HG03354 (cell line): Measurements from ENCODE around the gene GPC3.

Experiments used
- ATAC-seq: cut with Tn5 transposase; IDR thresholded peaks from one replicate; pipeline ENCODE4 v1.9.1; 2021; ENCODE audit warnings: mild to moderate bottlenecking; ENCODE audit not compliant: unreplicated experiment, poor library complexity, severe bottlenecking

The GPC3 gene

DNA sequence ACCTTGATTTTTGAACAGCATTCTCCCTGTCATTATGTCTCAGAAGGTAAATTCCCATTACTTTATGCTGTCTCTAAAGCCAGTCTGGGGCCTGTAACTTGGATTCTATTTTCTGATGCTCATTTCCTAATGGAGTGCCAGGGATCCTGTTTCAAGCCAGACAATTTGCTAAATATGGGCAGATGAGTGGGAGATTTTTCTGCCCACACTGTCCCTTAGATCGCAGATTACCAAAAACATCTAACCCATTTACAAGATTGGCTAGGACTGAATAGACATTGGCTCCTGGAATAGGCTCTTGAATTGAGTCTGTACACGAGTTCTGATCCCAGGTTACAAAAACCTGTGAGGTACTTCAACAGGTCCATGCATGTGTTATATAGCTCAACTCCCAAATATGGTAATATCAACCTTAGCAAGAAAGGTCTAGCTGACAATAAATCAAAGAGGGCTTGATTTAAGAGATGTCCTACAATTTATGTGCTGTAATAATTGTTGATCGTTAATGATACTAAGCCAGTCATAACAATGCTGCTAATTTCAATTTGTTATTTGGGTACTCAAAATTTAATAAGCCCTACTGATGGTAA lies 5.7 kb downstream of the GPC3 start:
- no peak for ATAC-seq

DNA sequence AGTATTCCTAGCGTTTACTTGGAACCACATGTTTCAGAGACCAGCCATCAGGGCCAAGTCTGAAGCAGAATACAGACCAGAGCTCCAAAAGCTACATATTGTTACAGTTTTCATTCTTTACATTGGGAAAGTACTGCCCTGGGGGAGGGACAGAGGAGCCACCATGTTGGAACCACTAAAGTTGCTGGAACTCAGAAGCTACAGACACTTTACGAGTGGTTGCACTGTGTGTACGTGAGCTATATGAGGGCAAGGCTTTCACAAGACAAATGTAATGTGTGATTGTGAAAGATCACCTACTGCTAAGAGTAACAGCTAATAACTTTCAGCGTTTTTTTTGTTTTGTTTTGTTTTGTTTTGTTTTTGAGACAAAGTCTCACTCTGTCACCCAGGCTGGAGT lies 11.7 kb downstream of the GPC3 start:
- ATAC-seq, result no peak

DNA sequence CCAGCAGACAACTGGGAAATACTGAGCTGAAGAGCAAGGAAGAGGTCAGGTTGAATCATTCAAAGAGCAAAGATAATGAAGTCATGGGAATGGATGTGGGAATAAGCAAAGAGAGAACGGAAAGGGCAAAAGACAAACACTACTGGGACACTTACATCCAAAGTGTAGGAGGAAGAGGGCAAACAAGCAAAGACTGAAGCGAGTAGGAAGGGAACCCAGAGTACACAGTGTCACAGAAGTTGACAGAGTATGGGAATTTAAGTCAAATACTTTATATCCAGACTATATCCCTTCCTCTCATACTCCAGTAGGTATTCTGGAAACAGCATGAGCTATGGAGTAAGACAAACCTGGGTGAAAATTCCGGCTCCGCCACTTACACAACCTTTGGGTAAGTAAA lies 12.5 kb downstream of the GPC3 start:
- no peak for ATAC-seq

DNA sequence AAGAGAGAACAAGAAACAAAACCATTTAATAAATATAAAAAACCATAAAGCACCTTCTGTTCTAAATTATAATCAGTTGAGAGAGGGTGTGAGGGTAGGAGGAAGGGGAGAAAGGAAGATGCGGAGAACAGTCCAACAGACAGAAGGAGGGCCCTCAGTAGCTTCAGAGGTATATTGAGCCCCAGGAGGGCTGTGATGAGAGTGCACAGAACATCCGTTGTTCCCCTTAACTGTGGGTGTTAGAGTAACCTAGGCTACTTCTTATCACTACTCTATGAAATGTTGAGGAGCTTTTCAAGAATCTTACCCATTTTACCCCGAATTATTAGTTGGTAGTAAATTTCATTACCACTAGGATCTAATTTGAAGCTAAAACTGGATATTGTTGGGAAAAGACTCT lies 13.8 kb downstream of the GPC3 start:
- no peak for ATAC-seq

DNA sequence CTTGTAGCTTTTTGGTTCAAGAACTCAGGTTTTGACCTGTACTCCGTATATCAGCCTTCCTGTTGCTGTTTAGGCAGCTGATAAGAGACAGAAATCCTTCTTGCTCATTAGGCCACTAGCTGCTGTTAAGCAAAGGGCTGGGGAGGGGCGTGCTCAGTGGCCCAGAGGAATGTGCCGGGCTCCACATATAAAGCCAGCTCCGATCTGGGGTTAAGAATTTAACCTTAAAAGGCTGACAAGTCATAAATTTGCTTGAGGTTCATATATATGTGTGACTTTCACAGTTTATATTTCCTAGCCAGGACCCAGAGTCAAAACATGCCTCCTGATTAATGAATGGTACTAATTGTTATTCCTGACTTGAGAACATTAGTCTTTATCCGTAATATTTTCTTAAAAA lies 15.3 kb downstream of the GPC3 start:
- ATAC-seq, result no peak

DNA sequence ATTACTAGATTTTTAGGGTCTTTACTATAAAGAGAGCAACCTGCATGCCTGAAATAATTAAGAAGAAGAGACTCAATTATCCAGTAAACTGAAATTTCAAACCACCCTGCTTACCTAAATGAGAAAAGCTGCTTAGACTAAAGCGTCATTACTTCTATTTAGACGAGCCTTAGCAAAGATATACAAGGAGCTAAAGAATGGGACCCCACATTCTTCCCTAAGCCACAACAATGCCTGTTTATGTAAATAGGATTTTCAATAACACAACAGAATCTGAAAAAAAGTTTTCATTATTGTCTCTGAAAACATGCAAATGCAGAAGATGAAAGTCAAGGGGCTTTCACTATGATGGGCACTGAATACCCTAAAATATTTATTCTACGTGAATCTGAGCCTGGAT lies 16.2 kb downstream of the GPC3 start:
- ATAC-seq, result no peak

DNA sequence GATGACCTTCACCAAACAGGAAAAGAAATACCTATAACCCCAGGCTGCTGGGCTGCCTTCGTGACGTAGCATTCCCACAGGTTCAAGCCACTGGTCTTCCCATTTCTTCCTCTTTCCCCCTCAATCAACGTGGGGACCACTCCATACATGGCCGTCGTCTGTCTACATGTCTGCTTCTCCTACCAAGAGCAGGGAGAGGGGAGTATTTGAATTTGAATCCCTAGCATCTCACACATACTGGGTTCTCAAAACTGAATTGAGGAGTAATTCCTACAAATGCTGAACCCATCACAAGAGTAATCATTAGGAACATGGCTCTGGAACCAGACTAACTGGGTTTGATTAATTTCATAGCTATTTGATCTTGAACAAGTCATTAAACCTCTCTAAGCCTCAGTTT lies 17.3 kb downstream of the GPC3 start:
- ATAC-seq, result no peak

DNA sequence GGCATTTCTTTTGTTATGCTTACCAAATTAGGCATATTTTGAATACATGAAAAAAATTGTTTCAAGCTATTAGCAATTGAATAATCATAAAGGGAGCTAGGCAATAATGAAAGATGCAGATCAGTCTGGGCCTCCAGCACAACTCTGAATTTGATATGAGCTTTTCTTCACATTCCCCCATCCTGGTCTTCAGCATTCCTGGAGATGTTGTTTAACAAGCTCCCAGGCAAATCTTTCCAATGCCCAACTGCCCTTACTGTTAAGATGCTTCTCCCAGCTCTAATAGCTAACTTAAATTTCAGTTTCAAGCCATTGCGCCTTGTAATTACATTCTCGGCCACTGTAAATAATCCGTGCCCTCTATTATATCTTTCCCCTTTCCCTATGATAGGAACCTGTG lies 19.2 kb downstream of the GPC3 start:
- no peak for ATAC-seq

DNA sequence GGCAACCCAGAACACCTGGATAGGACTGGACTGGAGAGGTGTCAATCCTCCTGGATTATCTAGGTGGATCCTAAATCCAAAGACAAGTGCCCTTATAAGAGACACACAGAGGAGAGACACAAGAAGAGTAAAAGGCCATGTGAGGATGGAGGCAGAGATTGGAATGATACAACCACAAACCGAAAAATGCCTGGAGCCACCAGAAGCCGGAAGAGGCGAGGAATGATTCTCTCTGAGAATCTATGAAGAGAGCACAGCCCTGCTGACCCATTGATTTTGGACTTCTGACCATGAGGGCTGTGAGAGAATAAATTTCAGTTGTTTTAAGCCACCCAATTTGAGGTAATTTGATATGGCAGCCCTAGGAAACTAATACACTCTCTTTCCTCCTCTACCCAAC lies 20.1 kb downstream of the GPC3 start:
- no peak for ATAC-seq

DNA sequence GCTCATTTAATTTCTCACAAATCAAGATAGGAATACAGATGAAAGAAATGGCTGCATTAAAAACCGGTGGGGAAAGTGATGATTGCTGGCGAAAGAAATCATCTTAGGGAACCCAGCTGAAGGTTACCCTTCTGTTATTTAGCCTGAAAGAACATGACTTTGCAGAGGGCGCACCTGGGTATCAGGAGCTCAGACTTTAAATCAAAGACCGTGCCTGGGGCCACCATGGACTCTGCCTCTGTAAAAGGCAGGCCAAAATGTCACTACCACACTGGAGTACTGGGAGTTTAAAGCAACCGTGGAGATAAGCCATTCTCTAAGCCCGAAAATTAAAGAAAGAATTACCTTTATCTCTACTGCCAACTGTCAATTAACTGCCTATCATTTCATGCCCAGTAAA lies 24.3 kb downstream of the GPC3 start:
- ATAC-seq, result no peak

DNA sequence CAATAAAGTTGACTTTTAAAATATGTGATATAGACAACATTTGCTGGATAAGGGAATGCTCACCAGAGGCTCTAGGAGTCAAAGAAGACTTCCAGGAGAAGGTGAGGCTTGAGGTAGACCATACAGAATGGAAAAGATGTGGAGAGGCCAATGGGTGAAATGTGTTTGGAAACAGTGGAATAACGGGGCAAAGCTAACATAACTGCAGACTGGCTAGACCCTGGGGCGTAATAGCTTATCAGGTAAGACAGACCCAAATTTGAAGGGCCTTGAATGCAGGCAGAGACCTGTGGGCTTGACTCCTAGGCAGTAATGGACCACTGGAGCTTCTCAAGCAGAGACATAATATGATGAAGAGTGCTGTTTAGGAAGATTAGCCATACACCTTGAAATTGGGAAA lies 25.4 kb downstream of the GPC3 start:
- no peak for ATAC-seq

DNA sequence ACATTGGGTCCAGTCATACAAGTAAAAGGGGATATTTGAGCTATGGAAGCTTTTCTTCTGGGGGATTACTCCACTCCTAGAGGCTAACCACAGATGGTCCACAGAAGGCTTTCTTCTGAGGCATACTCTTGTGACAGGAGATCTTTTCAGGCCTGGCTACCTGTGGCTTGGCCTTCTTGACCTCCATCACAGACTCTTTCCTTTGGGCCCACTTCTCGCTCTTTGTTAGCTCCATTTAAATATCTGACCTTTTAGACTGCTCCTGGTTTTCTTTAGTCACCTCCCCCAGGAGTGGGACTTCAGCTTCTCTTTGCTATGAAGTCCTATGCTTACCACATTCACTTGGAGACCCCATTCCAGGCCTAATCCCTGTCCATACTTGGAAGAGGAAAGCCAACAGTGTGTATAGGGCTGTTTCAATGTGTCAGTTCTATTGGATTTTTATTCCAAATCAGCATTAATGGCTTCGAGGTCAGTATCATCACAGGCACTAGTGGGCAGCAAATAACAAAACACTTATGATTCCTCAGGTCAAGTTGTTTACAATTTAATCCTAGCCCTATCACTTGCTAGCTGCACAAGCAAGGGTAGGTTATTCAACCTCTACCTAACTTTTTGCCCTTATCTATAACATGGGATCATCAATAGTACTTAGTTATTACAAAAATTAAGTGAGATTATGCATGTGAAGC lies 26.3 kb downstream of the GPC3 start:
- ATAC-seq, result no peak

DNA sequence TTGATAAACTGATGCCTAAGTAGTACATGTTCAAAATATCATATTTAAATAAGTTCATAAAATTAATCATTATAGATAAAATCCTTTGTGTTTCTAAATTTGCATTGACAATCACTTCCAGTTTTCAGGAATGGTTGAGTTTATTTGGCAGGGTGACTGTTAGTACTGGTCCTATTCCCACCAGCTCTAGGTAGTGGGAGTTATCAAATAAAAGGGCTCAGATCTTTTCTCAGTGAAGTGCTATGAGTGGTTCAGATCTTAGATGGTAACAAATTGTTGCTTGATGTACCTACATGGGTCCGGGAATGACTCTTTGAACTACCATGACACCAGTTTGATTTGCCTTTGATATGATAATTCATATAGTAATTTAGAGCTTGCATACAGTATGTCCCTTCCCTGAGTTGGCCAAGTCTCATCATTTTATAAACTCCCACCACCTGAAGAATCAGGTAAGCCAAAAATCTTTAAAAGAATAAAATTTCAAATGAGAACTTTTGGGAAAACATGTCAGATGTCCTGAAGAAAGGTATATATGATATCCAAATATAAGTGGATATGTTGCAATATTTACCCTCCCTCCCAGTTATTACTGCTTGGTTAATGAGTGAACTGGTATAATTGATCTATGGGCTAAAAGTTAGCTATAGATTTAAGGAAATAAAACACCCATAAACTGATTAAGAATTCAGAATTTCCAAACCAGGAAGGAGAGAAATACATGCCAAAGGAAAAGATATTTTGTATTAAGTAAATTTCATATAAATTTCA lies 28.6 kb downstream of the GPC3 start:
- no peak for ATAC-seq

DNA sequence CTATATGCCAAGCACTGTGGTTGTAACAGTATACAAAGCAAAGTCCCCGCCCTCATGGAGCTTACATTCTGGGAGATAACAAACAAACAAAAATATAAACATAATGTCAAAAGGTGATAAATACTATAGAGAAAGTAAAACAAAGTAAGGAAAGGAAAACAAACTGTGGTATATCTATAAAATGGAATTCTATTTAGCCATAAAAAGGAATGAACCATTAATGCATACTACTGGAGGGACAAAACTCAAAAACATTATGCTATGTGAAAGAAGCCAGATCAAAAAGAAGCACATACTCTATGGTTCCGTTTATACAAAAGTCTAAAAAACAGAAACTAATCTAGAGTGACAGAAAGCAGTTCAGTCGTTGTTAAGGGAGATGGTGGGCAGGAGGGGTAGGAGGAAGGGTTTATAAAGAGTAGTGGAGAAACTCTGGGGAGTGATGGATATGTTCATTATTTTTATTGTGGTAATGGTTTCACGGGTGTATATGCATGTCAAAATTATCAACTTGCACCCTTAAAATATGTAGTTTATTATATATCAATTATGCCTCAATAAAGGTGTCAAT lies 31.5 kb downstream of the GPC3 start:
- ATAC-seq, result no peak

DNA sequence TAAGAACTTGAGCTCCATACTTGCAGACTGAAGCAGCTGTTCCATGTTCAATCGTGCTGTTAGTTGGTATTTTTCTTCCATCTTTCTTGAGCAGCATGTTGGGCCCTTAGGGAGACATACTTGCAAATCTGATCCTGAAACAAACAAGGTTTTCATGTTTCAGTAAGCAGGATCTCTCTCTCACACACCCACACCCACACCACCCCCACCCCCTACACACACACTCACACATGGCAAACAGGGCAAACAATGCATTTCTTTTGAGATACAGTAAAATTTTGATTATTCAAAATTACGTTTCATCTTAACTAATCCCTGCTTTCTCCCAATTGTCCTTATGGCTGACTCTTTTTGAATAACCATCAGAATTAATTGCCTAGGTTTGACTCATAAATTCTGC lies 32.3 kb downstream of the GPC3 start:
- no peak for ATAC-seq

DNA sequence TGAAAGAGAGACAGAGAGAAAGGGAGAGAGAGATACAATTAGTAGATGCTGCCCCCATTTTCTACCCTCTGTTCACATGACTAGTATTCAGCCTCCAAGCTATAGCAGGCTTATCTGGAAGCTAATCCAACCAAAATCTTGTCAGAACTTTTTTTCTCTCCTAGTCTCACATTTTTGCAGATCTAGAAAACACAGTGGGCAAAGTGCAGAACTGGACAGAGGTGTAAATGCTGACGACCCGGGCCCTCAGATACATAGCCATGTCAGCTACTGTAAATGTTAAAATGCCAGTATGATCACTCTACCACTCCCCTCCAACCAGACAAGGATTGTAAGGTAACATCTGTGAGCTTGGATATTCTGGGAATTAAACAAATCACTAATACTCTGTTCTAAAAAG lies 34.3 kb downstream of the GPC3 start:
- ATAC-seq, result no peak

DNA sequence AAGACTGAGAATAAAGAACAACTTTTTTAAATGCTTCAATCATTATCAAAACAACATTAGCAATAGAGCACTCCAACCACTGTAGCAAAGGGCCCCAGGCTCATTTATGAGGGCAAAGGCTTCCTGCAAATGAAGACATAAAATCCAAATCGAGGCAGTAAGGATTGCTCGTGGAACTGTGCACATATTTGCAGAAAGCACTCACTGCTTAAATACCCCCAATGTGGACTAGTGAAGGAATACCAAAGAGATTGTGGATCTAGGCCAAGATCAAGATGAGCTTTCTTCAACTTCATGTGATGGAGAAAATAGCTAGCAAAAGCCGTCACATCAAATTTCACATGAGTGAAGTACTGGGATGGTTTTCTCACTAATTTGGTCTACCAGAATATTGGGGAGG lies 35.2 kb downstream of the GPC3 start:
- ATAC-seq, result no peak

DNA sequence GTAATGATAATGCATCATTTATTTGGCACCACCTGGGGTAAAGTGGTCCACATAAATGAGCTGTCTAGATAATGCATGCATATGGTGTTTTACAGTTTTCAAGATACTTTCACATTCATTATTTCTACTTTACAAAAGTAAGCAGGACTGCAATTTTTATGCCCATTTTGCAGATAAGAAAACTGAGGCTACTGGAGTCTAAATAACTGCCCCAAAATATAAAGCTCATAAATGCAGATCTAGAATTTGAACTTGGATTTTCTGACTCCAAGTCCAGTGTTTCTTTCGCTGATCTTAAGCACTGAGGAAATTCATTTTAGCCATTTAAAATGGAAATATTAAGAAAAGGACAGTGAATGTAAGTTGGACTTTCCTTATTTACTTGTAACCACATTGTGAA lies 36.5 kb downstream of the GPC3 start:
- no peak for ATAC-seq

DNA sequence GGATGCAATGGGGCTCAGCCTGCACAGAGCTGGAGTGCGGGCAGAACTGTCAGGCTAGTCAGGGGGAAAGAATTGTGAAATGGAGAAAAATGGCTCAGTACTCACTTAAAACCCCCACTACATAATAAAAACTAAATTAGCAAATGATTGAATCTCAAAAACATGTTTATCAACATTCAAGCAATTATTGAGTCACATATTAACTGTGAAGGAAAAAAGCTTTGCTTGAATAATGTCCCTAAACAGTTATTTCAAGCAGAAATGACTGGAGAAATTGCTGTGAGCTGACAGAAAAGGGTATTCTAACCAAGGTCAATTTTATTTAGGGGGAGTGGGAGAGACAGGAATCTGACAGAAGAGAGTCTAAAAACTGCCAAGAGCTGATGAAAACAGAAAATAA lies 37.4 kb downstream of the GPC3 start:
- ATAC-seq, result no peak

DNA sequence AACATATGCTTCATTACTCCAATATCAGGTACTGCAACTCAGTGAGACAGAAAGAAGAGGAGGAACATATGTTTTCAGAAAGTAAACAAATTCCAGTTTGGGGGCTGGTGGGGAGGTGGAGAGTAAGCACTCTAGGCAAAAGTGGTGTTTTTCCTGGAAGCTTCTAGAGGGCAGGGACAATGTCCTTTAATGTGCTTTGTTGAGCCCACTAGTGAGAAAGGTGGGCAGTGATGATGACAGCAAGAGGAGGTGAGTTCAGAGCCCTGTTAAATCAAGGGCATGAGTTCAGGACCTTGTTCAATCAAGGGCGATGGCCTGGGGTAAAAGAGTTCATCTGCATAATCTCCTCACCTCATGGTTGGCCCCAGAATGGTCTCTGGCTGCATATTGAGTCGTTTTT lies 38.4 kb downstream of the GPC3 start:
- ATAC-seq, result no peak

DNA sequence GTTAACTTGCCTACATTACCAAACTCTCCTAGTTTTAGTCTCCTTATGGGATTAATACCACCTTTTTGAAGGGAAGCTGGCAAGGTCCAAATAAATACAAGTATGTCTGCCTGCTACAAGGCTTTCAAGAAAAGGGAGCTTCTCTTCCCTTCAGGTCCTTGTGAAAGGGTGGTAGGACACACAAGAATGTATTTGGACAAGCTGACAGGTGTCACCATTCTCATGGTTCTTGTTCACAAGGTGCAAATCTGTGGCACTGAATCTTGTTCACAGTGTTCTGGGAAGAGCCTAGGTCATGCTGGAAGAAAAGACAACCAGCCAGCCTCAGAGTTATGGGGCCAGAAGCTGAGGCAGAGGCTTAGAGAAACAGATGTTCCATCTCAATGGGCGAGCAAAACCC lies 41.9 kb downstream of the GPC3 start:
- no peak for ATAC-seq
